AG08395 (cell line): ENCODE results near the gene SLC39A11.
"Not testable (repeated sequence)": the region's sequence is repeated elsewhere in the genome, so short reads cannot be mapped to it uniquely, and the experiment has no call there.

Experiments
- DNase-seq: peaks from one replicate; pipeline ENCODE4 v3.0.0; 2012; ENCODE audit warnings: mixed read lengths, low spot score

SLC39A11 gene

DNA sequence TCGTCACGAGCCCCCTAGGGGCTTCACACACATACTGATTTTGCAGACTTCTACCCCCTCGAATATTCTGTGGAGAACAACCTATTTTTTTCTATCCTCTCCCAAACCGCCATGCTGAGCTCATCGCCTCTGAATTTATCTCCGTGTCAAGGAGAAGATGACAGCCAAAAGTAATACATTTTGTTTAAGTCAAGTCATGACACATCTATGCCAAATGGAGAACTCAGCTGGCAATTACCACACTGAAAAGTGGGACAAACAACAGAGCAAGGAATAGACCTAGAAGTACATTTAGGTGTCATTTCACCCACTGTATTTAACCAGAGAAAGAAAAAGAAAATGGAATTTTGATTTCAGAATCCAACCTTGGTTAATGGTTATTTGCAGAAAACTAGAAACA is 260.2 kb downstream of the SLC39A11 start:
- DNase-seq = no peak

DNA sequence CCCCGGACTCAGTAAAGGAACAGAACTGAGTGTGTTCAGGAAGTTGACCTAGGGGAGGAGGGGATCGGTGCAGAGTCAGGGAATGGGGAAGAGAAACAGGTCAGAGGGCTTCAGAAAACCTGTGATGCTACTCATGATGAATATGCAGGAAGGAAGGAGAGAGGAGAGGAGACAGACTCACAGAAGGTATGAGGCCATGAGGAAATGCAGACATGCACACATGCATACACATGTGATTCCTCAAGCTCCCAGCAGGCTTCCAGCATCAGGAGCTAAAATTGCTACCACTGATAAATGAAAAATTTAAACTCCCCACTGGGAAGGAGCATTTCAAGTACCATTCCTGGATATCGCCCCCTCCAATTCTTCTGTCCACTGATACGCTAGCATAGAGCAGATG is 262.6 kb downstream of the SLC39A11 start:
- no peak for DNase-seq

GRCh38 chr17:72826602-72827001 is 265.9 kb downstream of the SLC39A11 start:
- no peak for DNase-seq

DNA sequence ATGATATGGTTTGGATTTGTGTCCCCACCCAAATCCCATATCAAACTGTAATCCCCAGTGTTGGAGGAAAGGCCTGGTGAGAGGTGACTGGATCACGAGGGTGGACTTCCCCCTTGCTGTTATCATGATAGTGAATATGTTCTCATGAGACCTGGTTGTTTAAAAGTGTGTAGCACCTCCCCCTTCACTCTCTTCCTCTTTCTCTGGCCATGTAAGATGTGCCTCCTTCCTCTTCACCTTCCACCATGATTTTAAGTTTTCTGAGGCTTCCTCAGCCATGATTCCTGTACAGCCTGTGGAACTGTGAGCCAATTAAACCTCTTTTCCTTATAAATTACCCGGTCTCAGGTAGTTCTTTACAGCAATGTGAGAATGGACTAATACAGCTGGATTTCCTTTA is 266.4 kb downstream of the SLC39A11 start:
- DNase-seq = not testable (repeated sequence)

DNA sequence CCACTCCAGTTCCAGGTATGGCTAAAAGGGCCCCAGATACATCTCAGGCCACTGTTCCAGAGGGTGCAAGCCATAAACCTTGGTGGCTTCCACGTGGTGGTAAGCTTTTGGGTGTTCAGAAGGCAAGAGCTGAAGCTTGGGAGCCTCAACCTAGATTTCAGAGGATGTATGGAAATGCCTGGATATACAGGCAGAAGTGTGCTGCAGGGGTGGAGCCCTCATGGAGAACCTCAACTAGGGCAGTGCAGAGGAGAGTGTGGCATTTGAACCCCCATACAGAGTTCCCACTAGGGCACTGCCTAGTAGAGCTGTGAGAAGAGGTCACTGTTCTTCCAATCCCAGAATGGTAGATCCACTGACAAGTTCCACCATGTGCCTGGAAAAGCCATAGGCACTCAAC is 267.3 kb downstream of the SLC39A11 start:
- no peak for DNase-seq

GRCh38 chr17:72824267-72824666 is 268.2 kb downstream of the SLC39A11 start:
- DNase-seq = not testable (repeated sequence)

DNA sequence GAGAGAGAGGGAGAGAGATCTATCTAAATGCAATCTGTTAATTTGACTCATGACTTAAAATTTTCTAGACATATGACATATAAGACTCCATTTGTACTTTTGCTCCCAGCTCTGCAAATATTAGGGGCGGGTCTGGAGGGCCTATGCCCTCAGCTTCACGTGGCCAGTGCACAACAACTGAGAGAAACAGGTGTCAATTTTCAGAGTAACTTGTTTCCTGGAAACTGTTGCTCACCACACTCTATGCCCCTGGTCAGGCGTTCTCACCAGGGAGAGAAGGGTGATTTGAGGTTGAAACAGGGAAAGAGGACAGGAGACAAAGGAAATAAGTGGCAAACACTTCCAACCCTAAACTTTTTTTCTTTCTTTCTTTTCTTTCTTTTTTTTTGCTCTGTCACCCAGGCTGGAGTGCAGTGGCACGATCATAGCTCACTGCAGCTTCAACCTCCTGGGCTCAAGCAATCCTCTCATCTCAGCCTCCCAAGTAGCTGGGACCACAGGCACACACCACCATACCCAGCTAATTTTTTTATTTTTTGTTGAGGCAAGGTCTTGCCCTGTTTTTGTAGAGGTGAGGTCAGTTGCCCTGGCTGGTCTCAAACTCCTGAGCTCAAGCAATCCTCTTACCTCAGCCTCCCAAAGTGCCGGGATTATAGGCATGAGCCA is 270.0 kb downstream of the SLC39A11 start:
- DNase-seq = no peak

GRCh38 chr17:72816406-72816805 is 276.1 kb downstream of the SLC39A11 start:
- no peak for DNase-seq

DNA sequence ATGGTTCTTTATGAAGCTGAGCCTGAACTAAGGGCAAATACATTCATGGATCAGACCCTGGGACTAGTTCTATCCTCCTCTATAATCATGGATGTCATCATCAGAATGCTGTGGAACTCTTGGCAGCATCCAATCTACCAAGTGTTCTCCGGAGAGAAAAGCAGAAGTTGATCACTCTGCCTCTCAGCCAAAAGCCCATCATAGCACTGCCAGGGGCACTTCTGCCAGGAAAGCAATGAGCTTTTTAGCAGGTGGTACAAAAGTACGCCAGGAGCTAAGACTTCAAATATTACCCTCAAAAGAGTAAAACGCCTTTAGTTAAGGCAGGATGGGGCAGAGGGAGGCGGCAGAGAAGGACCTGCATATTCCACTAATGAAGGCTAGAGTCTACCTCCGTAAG is 279.0 kb downstream of the SLC39A11 start:
- DNase-seq = no peak

- no peak for DNase-seq
These were observed 279.7 kb downstream of the SLC39A11 start for GRCh38 chr17:72812823-72813222.

GRCh38 chr17:72811976-72812687 is 280.4 kb downstream of the SLC39A11 start:
- DNase-seq = no peak

DNA sequence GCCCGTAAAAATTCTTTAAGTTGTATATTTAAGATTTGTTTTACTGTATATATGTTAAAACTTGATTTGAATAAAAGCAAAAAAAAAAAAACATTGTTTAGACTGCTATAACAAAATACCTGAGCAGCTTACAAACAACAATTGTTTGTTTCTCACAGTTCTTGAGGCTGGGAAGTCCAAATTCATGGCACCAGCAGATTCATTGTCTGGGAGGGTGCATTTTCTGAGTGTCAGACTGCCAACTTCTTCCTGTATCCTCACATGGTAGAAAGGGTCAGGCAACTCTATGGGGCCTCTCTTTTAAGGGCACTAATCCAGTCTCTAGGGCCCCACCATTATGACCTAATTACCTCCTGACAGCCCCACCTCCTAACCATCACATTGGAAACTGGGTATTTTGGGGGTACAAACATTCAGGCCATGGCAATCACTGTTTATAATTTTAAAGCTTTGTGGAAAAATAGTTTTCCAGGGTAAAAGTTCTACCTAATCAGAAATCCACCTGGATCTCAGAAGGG is 281.4 kb downstream of the SLC39A11 start:
- DNase-seq = no peak

DNA sequence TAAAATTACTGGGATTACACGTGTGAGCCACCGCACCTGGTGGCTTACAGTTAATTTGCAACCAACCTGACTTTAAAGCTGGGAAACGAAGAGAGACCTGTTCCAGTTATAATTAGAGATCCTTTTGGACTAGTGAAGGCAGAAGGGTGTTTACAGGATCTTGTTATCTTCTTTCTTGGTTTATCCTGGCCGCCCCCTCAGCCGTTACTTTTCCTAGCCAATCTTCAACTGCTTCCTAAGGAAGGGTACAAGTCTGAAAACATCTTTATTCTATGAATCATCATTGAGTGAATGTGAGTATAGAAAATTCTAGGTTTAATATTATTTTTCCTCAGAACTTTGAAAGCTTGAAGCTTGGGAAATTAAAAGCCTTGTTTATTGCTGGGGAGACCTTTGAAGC is 286.5 kb downstream of the SLC39A11 start:
- DNase-seq = no peak

- no peak for DNase-seq
These were observed 287.4 kb downstream of the SLC39A11 start for GRCh38 chr17:72804949-72805707.

DNA sequence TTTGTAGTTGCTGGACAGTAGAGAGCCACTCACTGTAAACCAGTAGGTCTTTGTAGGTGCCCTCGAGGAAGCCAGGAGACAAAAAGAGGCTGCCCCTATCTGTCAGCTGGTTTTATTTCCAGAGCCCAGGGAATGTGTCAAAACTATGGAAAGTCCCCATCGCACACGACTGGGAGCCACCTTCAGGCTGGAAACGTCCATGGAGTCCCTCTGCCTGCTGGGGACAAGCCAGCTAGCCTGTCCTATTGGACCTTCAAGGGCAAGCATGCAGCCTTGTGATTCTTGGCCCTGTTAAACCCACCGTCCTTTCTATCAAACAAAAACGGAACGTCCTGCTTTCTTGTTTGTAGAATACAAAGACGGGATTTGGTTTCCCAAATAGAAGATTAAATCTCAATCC is 289.8 kb downstream of the SLC39A11 start:
- DNase-seq = no peak

GRCh38 chr17:72797142-72797541 is 295.3 kb downstream of the SLC39A11 start:
- no peak for DNase-seq

DNA sequence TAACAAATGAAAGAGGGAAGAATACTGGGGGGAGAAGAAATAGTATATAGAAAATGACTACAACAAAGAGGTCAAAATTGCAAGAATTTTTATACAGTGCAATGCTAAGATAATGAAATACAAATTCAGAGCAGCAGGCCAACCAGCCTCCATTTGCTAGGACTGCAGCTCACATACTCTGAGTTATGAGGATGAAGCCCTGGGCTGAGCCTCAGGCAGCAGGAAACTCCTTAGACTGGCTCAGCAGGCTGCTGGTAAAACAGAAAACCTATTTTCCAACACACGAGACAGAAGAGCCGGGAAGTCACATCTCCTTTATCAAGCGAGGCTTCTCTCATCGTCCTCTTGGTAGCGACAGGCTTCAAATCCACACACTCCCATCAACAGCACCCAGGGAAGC is 296.5 kb downstream of the SLC39A11 start:
- DNase-seq = no peak

DNA sequence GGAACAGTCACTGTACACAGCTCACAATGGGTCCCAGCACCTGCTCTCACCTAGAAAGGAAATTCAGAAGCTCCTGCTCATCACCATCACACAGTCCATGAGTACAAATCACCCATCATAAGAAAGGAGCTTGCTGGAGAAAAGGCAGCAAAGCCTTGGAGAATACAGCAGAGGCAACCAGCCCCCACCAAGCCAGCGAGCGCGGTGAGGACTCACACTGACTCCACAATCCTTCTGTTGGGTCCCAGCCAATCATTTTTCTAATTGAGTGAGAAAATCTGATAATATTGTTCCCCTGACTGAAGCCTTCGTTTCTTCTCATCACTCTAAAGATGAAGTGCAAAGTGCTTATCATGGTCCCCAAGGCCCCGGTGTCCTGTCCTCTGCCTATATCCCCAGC is 298.3 kb downstream of the SLC39A11 start:
- DNase-seq = no peak

DNA sequence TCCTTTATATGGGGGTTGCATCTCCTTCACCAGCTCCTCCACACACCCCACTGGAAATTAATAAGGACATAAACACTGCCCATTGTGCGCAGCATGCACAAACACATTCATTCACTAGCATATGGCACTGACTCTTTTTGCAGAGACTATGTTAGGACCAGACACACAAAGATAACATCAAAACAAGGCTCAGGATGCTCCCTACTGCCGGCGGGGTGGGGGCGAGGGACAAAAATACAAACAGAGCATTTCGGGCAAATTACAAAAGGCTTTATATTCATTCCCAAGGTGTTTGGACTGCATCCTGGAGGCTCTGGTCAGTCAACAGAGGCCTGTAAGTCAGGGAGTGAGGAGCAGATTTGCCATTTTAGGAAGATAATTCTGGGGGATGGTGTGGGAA is 299.7 kb downstream of the SLC39A11 start:
- DNase-seq = no peak

- DNase-seq = no peak
These were observed 302.3 kb downstream of the SLC39A11 start for GRCh38 chr17:72790190-72790589.

- no peak for DNase-seq
These were observed 302.8 kb downstream of the SLC39A11 start for GRCh38 chr17:72789711-72790110.

- DNase-seq = no peak
These were observed 303.4 kb downstream of the SLC39A11 start for GRCh38 chr17:72788950-72789585.
